Neural cell (in vitro differentiated cells): ENCODE data around the gene FAM20B. TPM values are rescaled to one million over a fixed set of nuclear protein-coding genes. Genes with fewer than 3 reads are reported as not detected.

ENCODE experiments used
- H2AFZ ChIP-seq: fragments of 200-600, 300-800 bp; sonication (generic), shearing (Covaris generic); 2 replicates; pipeline ENCODE4 v1.6.0; 2014; ENCODE audit warnings: low read depth, mild to moderate bottlenecking, antibody characterized with exemption, low read length, moderate library complexity
- H3F3A ChIP-seq: fragments of 200-600 bp; shearing (Covaris generic); 2 replicates; pipeline ENCODE4 v1.6.1; 2016; ENCODE audit warnings: mild to moderate bottlenecking, moderate library complexity, mixed read lengths, antibody characterized with exemption, low read length; ENCODE audit not compliant: insufficient read depth, poor library complexity, severe bottlenecking
- H3K27ac ChIP-seq: fragments of 200-600, 300-800 bp; sonication (generic), shearing (Covaris generic); 2 replicates; pipeline ENCODE4 v1.5.1; 2014; ENCODE audit warnings: mild to moderate bottlenecking, low read length, moderate library complexity
- H3K27me3 ChIP-seq: fragments of 300-800, 200-600 bp; sonication (generic), shearing (Covaris generic); 2 replicates; pipeline ENCODE4 v1.6.0; 2014; ENCODE audit warnings: mild to moderate bottlenecking, low read depth, low read length, moderate library complexity; ENCODE audit not compliant: insufficient read depth
- H3K36me3 ChIP-seq: fragments of 300-800, 200-600 bp; sonication (generic), shearing (Covaris generic); 2 replicates; pipeline ENCODE4 v1.5.1; 2014; ENCODE audit warnings: mild to moderate bottlenecking, antibody characterized with exemption, low read length, moderate library complexity; ENCODE audit not compliant: insufficient read depth
- H3K4me2 ChIP-seq: fragments of 300-800, 200-600 bp; sonication (generic), shearing (Covaris generic); 2 replicates; pipeline ENCODE4 v1.6.0; 2014; ENCODE audit warnings: mild to moderate bottlenecking, low read length
- H3K4me3 ChIP-seq: fragments of 300-800, 200-600 bp; sonication (generic), shearing (Covaris generic); 2 replicates; pipeline ENCODE4 v1.5.1; 2014; ENCODE audit warnings: mild to moderate bottlenecking, low read length, moderate library complexity
- H3K79me2 ChIP-seq: fragments of 200-600 bp; shearing (Covaris generic); replicated peaks from 2 replicates; pipeline ENCODE4 v1.6.0; 2014; ENCODE audit warnings: mild to moderate bottlenecking, low read length, moderate library complexity; ENCODE audit not compliant: insufficient read depth
- H3K9ac ChIP-seq: fragments of 300-800, 200-600 bp; sonication (generic), shearing (Covaris generic); 2 replicates; pipeline ENCODE4 v1.6.1; 2016; ENCODE audit warnings: mild to moderate bottlenecking, low read length, mixed read lengths
- H3K9me2 ChIP-seq: fragments of 200-600 bp; shearing (Covaris generic); 2 replicates; pipeline ENCODE4 v1.6.1; 2016; ENCODE audit warnings: mild to moderate bottlenecking, low read length, mixed read lengths; ENCODE audit not compliant: insufficient read depth
- H3K9me3 ChIP-seq: fragments of 200-600, 300-800 bp; sonication (generic), shearing (Covaris generic); 2 replicates; pipeline ENCODE4 v1.6.1; 2016; ENCODE audit warnings: mild to moderate bottlenecking, mixed run types, low read length, moderate library complexity, mixed read lengths
- H4K20me1 ChIP-seq: fragments of 200-600 bp; shearing (Covaris generic); 2 replicates; pipeline ENCODE4 v1.6.1; 2016; ENCODE audit warnings: mild to moderate bottlenecking, mixed run types; ENCODE audit not compliant: insufficient read depth
- EP300 ChIP-seq: fragments of 450-650 bp; conservative IDR thresholded peaks from 2 replicates; pipeline ENCODE4 v1.6.1; 2014; ENCODE audit warnings: antibody characterized with exemption, mild to moderate bottlenecking, moderate library complexity; ENCODE audit not compliant: poor library complexity, severe bottlenecking
- EZH2 ChIP-seq: fragments of 200-600, 300-800 bp; shearing (Covaris generic), sonication (generic); IDR thresholded peaks from 2 replicates; pipeline ENCODE4 v1.6.1; 2014; ENCODE audit warnings: antibody characterized with exemption, low read length, borderline replicate concordance, mild to moderate bottlenecking; ENCODE audit not compliant: insufficient read depth, poor library complexity, severe bottlenecking
- MXI1 ChIP-seq: fragments of 450-650 bp; conservative IDR thresholded peaks from 2 replicates; pipeline ENCODE4 v1.6.1; 2014; ENCODE audit warnings: antibody characterized with exemption, mild to moderate bottlenecking; ENCODE audit not compliant: poor library complexity, severe bottlenecking
- POLR2AphosphoS5 ChIP-seq: IDR thresholded peaks from 2 replicates; pipeline ENCODE4 v1.6.1; 2012
- RAD21 ChIP-seq: fragments of 450-650 bp; conservative IDR thresholded peaks from 2 replicates; pipeline ENCODE4 v1.6.1; 2014; ENCODE audit warnings: antibody characterized with exemption, mild to moderate bottlenecking, moderate library complexity
- REST ChIP-seq: IDR thresholded peaks from 2 replicates; pipeline ENCODE4 v1.6.1; 2012; ENCODE audit warnings: borderline replicate concordance
- SMC3 ChIP-seq: fragments of 450-650 bp; conservative IDR thresholded peaks from 2 replicates; pipeline ENCODE4 v1.6.1; 2014; ENCODE audit warnings: antibody characterized with exemption, mild to moderate bottlenecking, moderate library complexity; ENCODE audit not compliant: poor library complexity
- polyA plus RNA-seq: library from polyadenylated mRNA; depleted of rRNA; stranded (reverse); fragments of >200 nt; gene quantifications from 2 replicates; pipeline ENCODE4 v1.2.3, GENCODE V29; 2014

The FAM20B gene
- polyA plus RNA-seq, 1 donor from 2014 or later = 25.1 TPM

- TF ChIP-seq REST = no peak
- no peak for TF ChIP-seq RAD21
- Histone ChIP-seq H3F3A (no peaks in the 10 kb centered on the region), H3K79me2 (no peaks in the 10 kb centered on the region), H3K36me3 (no peaks in the 10 kb centered on the region), H3K4me3 (no peak overlapping the region), H3K4me2 (no peak overlapping the region), H2AFZ (no peak overlapping the region), H3K27ac (no peak overlapping the region), H4K20me1 (no peaks in the 10 kb centered on the region), H3K9me3 (no peaks in the 10 kb centered on the region), H3K27me3 (no peaks in the 10 kb centered on the region), H3K9me2 (no peaks in the 10 kb centered on the region), H3K9ac (no peak overlapping the region)
These were observed 70.2 kb downstream of the FAM20B start for GRCh38 chr1:179095924-179096323.

GRCh38 chr1:179099891-179100290 is 74.2 kb downstream of the FAM20B start:
- no peaks in the 10 kb centered on the region for H3K79me2 ChIP-seq
- H4K20me1 ChIP-seq = no peaks in the 10 kb centered on the region
- H3F3A ChIP-seq = no peaks in the 10 kb centered on the region
- no peaks in the 10 kb centered on the region for H3K9me2 ChIP-seq
- H3K4me2 ChIP-seq = no peak overlapping the region
- no peaks in the 10 kb centered on the region for H3K36me3 ChIP-seq
- no peaks in the 10 kb centered on the region for H3K9me3 ChIP-seq
- H2AFZ ChIP-seq = no peak overlapping the region
- H3K4me3 ChIP-seq = no peak overlapping the region
- no peak overlapping the region for H3K9ac ChIP-seq
- H3K27ac ChIP-seq = no peak overlapping the region
- TF ChIP-seq MXI1 (no peak), RAD21 (no peak), SMC3 (no peak), REST (no peak)
- H3K27me3 ChIP-seq = no peaks in the 10 kb centered on the region

- H3K4me2 ChIP-seq = no peak overlapping the region
- H3K79me2 ChIP-seq = no peaks in the 10 kb centered on the region
- H2AFZ ChIP-seq = no peak overlapping the region
- no peaks in the 10 kb centered on the region for H4K20me1 ChIP-seq
- no peaks in the 10 kb centered on the region for H3K36me3 ChIP-seq
- no peak overlapping the region for H3K27ac ChIP-seq
- no peak overlapping the region for H3K4me3 ChIP-seq
- H3K9ac ChIP-seq = no peak overlapping the region
- H3K9me3 ChIP-seq = no peaks in the 10 kb centered on the region
- TF ChIP-seq POLR2AphosphoS5 = no peak
- TF ChIP-seq EZH2 = no peak
- TF ChIP-seq RAD21 = no peak
- TF ChIP-seq EP300 = no peak
- TF ChIP-seq MXI1 = no peak
- no peak for TF ChIP-seq SMC3
- no peaks in the 10 kb centered on the region for H3F3A ChIP-seq
- no peaks in the 10 kb centered on the region for H3K27me3 ChIP-seq
- H3K9me2 ChIP-seq = no peaks in the 10 kb centered on the region
These were observed 75.9 kb downstream of the FAM20B start for GRCh38 chr1:179101566-179101965.
